Osteoblast (primary cell): ENCODE data around the gene GPR78. TPM values are rescaled to one million over a fixed set of nuclear protein-coding genes. Genes with fewer than 3 reads are reported as not detected.

Experiments
- DNase-seq: peaks from one replicate; pipeline ENCODE4 v3.0.0; 2011; ENCODE audit warnings: low spot score, mixed read lengths; ENCODE audit not compliant: insufficient read length; ENCODE audit errors: missing footprints
- H2AFZ ChIP-seq: 2 replicates; pipeline ENCODE4 v1.6.0; 2011; ENCODE audit warnings: mild to moderate bottlenecking, low read length
- H3K27ac ChIP-seq: 2 replicates; pipeline ENCODE4 v1.5.1; 2011; ENCODE audit warnings: mild to moderate bottlenecking, low read depth, low read length, moderate library complexity
- H3K27me3 ChIP-seq: 2 replicates; pipeline ENCODE4 v1.6.0; 2012; ENCODE audit warnings: mild to moderate bottlenecking, control low read depth, inconsistent platforms, low read length, moderate library complexity; ENCODE audit not compliant: insufficient read depth
- H3K36me3 ChIP-seq: 2 replicates; pipeline ENCODE4 v1.5.1; 2011; ENCODE audit warnings: mild to moderate bottlenecking, low read length, control low read depth, moderate library complexity; ENCODE audit not compliant: insufficient read depth
- H3K4me1 ChIP-seq: 2 replicates; pipeline ENCODE4 v1.5.1; 2011; ENCODE audit warnings: mild to moderate bottlenecking, low read length, control low read depth, moderate library complexity; ENCODE audit not compliant: insufficient read depth
- H3K4me2 ChIP-seq: 2 replicates; pipeline ENCODE4 v1.6.0; 2011; ENCODE audit warnings: mild to moderate bottlenecking, low read length; ENCODE audit not compliant: insufficient read depth
- H3K4me3 ChIP-seq: fragments of 200-600 bp; sonication (generic); 3 replicates; pipeline ENCODE4 v1.5.1; 2012; ENCODE audit warnings: mild to moderate bottlenecking, low read length, inconsistent platforms; ENCODE audit not compliant: insufficient read depth
- H3K79me2 ChIP-seq: 2 replicates; pipeline ENCODE4 v1.6.0; 2012; ENCODE audit warnings: mild to moderate bottlenecking, low read length, control low read depth, inconsistent platforms; ENCODE audit not compliant: insufficient read depth
- H3K9me3 ChIP-seq: 2 replicates; pipeline ENCODE4 v1.5.1; 2011; ENCODE audit warnings: low read depth, low read length, control low read depth
- H4K20me1 ChIP-seq: 2 replicates; pipeline ENCODE4 v1.6.0; 2012; ENCODE audit warnings: mild to moderate bottlenecking, low read length, control low read depth; ENCODE audit not compliant: insufficient read depth
- total RNA-seq: library from RNA; depleted of rRNA; stranded (reverse); fragments of >200 nt; gene quantifications from 2 replicates; pipeline ENCODE4 v1.2.3, GENCODE V29; 2012
- TF ChIP-seq, protein P1 (sequence below): IDR thresholded peaks from 2 replicates; pipeline ENCODE4 v1.5.1; 2011; ENCODE audit warnings: mild to moderate bottlenecking, low read depth, low read length, moderate library complexity; ENCODE audit errors: extremely low read depth

The GPR78 gene
- total RNA-seq, 1 donor, result 1.8 TPM

- peak; percentile 82 for DNase-seq
Measured at GRCh38 chr4:8585186-8585585, 5.0 kb downstream of the GPR78 start.

DNA sequence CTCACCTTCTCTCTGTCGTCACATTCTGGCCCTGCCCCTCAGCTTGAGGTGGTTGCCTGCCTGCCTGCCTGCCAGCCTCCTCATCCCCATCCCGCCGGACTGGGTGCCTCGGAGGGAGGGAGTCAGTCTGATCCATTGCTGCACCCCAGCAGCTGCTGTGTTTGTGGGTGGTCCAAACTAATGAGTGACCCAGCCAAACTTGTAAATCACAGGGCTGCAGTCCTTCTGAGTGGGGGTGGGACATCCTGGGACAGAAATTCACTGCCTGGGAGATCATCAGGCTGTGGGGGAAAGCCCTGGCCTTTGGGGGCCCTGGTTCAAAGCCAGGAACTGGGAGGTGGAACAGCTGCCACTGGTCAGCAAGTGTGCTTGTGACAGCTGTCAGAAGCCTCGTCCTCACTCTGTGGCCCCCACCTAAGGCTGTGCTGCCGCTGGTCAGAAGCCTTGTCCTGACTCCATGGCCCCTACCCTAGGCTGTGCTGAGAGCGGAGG, 5.6 kb downstream of the GPR78 start:
- Histone ChIP-seq H3K27me3 (peaks cover 36% of the 10 kb centered on the region), H3K27ac (no peak overlapping the region), H3K4me2 (no peak overlapping the region), H3K4me3 (no peak overlapping the region), H4K20me1 (no peaks in the 10 kb centered on the region), H3K36me3 (no peaks in the 10 kb centered on the region), H3K9me3 (no peaks in the 10 kb centered on the region), H3K79me2 (no peaks in the 10 kb centered on the region), H3K4me1 (no peaks in the 10 kb centered on the region), H2AFZ (no peak overlapping the region)
- TF ChIP-seq, protein P1, sequence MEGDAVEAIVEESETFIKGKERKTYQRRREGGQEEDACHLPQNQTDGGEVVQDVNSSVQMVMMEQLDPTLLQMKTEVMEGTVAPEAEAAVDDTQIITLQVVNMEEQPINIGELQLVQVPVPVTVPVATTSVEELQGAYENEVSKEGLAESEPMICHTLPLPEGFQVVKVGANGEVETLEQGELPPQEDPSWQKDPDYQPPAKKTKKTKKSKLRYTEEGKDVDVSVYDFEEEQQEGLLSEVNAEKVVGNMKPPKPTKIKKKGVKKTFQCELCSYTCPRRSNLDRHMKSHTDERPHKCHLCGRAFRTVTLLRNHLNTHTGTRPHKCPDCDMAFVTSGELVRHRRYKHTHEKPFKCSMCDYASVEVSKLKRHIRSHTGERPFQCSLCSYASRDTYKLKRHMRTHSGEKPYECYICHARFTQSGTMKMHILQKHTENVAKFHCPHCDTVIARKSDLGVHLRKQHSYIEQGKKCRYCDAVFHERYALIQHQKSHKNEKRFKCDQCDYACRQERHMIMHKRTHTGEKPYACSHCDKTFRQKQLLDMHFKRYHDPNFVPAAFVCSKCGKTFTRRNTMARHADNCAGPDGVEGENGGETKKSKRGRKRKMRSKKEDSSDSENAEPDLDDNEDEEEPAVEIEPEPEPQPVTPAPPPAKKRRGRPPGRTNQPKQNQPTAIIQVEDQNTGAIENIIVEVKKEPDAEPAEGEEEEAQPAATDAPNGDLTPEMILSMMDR, result no peak
- peak; percentile 38 for DNase-seq

More at GRCh38 chr4:8585186-8585585, 5.0 kb downstream of the GPR78 start:
- Histone ChIP-seq H4K20me1 (no peaks in the 10 kb centered on the region), H3K9me3 (no peaks in the 10 kb centered on the region), H3K79me2 (no peaks in the 10 kb centered on the region), H3K4me3 (no peak overlapping the region), H3K27ac (no peak overlapping the region), H3K36me3 (no peaks in the 10 kb centered on the region), H2AFZ (no peak overlapping the region), H3K27me3 (peaks cover 33% of the 10 kb centered on the region), H3K4me2 (no peak overlapping the region), H3K4me1 (no peaks in the 10 kb centered on the region)
- TF ChIP-seq, protein P1, result peak; percentile 11

DNA sequence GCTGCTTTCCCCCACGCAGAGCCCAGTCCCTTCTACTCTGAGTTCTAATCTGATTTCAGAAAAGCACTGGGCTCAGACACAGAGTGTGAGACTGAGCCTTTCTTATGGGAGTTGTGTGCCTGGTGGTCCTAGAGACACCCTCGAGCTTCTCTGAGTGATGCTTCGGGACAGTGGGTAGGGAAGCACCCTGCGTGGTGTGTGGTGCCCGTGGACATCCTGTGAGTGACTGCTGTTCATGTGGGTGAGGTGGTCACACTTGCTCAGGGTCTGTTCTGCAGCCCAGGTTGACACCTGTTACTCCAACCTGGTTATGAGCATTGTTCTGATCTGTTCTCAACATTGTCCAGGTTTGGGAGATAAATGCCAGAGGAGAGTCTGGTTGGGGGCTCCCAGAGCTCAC, 6.1 kb downstream of the GPR78 start:
- H3K27ac ChIP-seq, result no peak overlapping the region
- no peak overlapping the region for H3K4me2 ChIP-seq
- TF ChIP-seq, protein P1, result no peak
- peak; percentile 51 for DNase-seq
- H4K20me1 ChIP-seq, result no peaks in the 10 kb centered on the region
- H3K27me3 ChIP-seq, result peaks cover 35% of the 10 kb centered on the region
- H3K9me3 ChIP-seq, result no peaks in the 10 kb centered on the region
- no peak overlapping the region for H3K4me3 ChIP-seq
- H3K79me2 ChIP-seq, result no peaks in the 10 kb centered on the region
- no peaks in the 10 kb centered on the region for H3K4me1 ChIP-seq
- no peaks in the 10 kb centered on the region for H3K36me3 ChIP-seq
- no peak overlapping the region for H2AFZ ChIP-seq

DNA sequence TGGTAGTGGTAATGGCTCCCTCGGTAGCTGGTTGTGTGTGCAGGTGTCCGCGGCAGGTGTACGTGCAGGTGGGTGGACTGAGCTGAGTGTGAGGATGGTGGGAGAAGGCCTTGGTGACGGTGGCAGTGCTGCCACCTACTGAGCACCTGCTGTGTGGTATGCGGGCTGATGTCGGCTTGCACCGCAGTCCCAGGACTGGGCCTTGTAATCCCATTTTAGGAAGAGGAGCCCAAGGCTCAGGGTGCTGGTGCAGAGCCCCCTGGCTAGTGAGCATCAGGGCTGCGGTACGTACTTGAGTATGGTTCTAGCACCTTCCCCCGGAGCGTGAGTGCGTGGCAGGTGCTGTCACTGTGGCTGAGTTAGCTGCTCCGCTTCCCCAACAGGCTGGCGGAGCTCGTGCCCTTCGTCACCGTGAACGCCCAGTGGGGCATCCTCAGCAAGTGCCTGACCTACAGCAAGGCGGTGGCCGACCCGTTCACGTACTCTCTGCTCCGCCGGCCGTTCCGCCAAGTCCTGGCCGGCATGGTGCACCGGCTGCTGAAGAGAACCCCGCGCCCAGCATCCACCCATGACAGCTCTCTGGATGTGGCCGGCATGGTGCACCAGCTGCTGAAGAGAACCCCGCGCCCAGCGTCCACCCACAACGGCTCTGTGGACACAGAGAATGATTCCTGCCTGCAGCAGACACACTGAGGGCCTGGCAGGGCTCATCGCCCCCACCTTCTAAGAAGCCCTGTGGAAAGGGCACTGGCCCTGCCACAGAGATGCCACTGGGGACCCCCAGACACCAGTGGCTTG, 6.7 kb downstream of the GPR78 start:
- peaks cover 36% of the 10 kb centered on the region for H3K27me3 ChIP-seq
- H2AFZ ChIP-seq, result no peak overlapping the region
- H3K36me3 ChIP-seq, result no peaks in the 10 kb centered on the region
- no peaks in the 10 kb centered on the region for H3K4me1 ChIP-seq
- H3K27ac ChIP-seq, result no peak overlapping the region
- TF ChIP-seq, protein P1, result no peak
- H4K20me1 ChIP-seq, result no peaks in the 10 kb centered on the region
- H3K4me2 ChIP-seq, result no peak overlapping the region
- peak; percentile 88 for DNase-seq
- H3K9me3 ChIP-seq, result no peaks in the 10 kb centered on the region
- H3K4me3 ChIP-seq, result no peak overlapping the region
- no peaks in the 10 kb centered on the region for H3K79me2 ChIP-seq
